HG02610 (cell line): ENCODE measurements around the gene ARFGEF3.
"Not testable (repeated sequence)": the region's sequence is repeated elsewhere in the genome, so short reads cannot be mapped to it uniquely, and the experiment has no call there.

Experiments used
- ATAC-seq: cut with Tn5 transposase; IDR thresholded peaks from one replicate; pipeline ENCODE4 v1.9.1; 2021; ENCODE audit warnings: mild to moderate bottlenecking, moderate library complexity; ENCODE audit not compliant: unreplicated experiment

ARFGEF3 gene

GRCh38 chr6:138266095-138266494 is 104.4 kb downstream of the ARFGEF3 start:
- no peak for ATAC-seq

- ATAC-seq: no peak
Measured at GRCh38 chr6:138267971-138268895, 106.5 kb downstream of the ARFGEF3 start.

GRCh38 chr6:138271451-138271850 is 109.7 kb downstream of the ARFGEF3 start:
- ATAC-seq: no peak

GRCh38 chr6:138272533-138273315 is 111.0 kb downstream of the ARFGEF3 start:
- no peak for ATAC-seq

GRCh38 chr6:138275976-138276375 is 114.2 kb downstream of the ARFGEF3 start:
- no peak for ATAC-seq

GRCh38 chr6:138277835-138278234 is 116.1 kb downstream of the ARFGEF3 start:
- ATAC-seq: no peak

- no peak for ATAC-seq
Measured at GRCh38 chr6:138278326-138278725, 116.6 kb downstream of the ARFGEF3 start.

GRCh38 chr6:138285800-138286199 is 124.1 kb downstream of the ARFGEF3 start:
- no peak for ATAC-seq

- ATAC-seq: no peak
Measured at GRCh38 chr6:138286698-138287097, 125.0 kb downstream of the ARFGEF3 start.

GRCh38 chr6:138287144-138287955 is 125.6 kb downstream of the ARFGEF3 start:
- ATAC-seq: peak; percentile 58

GRCh38 chr6:138288428-138289085 is 126.8 kb downstream of the ARFGEF3 start:
- not testable (repeated sequence) for ATAC-seq

GRCh38 chr6:138289739-138290138 is 128.0 kb downstream of the ARFGEF3 start:
- ATAC-seq: no peak

GRCh38 chr6:138290423-138290962 is 128.8 kb downstream of the ARFGEF3 start:
- no peak for ATAC-seq

- ATAC-seq: no peak
Measured at GRCh38 chr6:138291036-138291848, 129.5 kb downstream of the ARFGEF3 start.

- no peak for ATAC-seq
Measured at GRCh38 chr6:138291849-138292181, 130.1 kb downstream of the ARFGEF3 start.

- no peak for ATAC-seq
Measured at GRCh38 chr6:138292482-138292881, 130.7 kb downstream of the ARFGEF3 start.

GRCh38 chr6:138293428-138294395 is 132.0 kb downstream of the ARFGEF3 start:
- ATAC-seq: no peak

- ATAC-seq: no peak
Measured at GRCh38 chr6:138296381-138296780, 134.6 kb downstream of the ARFGEF3 start.
